NCI-H82 (cell line): ENCODE data around the gene MTG2.
A peak's percentile ranks its signal among the peaks of the same experiment; 100 is the strongest.

Source experiments
- DNase-seq: peaks from one replicate; lab custom pipeline; 2025; lab: John Stamatoyannopoulos, UW

Gene MTG2, protein sequence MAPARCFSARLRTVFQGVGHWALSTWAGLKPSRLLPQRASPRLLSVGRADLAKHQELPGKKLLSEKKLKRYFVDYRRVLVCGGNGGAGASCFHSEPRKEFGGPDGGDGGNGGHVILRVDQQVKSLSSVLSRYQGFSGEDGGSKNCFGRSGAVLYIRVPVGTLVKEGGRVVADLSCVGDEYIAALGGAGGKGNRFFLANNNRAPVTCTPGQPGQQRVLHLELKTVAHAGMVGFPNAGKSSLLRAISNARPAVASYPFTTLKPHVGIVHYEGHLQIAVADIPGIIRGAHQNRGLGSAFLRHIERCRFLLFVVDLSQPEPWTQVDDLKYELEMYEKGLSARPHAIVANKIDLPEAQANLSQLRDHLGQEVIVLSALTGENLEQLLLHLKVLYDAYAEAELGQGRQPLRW

DNA sequence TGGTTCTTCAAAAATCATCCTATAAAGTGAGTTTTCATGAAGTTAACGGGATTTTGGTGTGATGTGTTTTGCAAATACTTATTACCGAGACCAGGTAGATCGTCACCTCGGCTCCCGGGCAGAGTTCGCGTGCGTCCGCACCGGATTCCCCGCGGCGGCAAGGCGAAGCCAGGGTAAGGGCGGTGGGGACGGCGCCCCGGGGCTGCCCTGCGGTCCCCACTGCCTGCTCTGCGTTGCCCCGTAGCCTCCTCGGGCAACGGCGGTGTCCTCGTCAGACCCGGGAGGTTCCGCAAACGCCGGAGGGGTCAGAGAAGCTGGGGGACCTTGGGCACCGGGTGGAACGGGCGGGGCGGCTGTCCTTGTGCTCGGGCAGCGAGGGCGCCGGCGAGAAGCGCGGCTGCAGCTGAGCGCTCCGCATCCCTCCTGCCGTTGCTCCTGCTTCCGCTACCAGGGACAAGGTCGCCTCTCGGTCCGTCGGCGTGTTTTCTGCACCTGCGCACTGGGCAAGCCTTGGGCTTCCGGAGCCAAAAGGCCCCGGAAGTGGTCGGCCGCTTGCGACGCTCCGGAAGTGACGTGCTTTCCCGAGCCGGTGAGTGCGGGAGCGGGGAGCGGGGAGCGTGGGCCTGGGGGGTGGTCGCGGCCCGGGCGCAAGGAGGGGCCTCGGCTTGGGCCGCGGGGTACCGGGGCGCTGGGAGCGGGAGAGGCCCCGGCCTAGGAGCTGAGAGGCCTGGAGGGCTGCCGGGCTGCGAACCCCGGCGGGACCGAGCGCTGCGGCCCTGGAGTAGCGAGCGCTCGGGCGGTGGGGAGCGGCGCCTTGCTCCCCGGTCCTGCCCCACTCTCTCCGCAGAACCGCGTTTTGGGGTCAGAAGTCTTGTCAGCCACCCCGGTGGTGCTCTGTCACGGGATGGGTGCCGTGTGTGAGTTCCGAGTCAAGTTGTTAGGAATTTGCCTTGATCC is at the start of gene MTG2:
TSS of gene MTG2 (plus strand) at position 560 of the 957 bp plus-strand sequence. CDS start 10,393 bp downstream, outside the sequence.
- DNase-seq: peak; percentile 99

GRCh38 chr20:62133051-62133845 is 49.6 kb upstream of the MTG2 start:
- no peak for DNase-seq

- peak; percentile 37 for DNase-seq
Measured at GRCh38 chr20:62133864-62134263, 49.0 kb upstream of the MTG2 start.

GRCh38 chr20:62134735-62135231 is 48.0 kb upstream of the MTG2 start:
- DNase-seq: no peak

DNA sequence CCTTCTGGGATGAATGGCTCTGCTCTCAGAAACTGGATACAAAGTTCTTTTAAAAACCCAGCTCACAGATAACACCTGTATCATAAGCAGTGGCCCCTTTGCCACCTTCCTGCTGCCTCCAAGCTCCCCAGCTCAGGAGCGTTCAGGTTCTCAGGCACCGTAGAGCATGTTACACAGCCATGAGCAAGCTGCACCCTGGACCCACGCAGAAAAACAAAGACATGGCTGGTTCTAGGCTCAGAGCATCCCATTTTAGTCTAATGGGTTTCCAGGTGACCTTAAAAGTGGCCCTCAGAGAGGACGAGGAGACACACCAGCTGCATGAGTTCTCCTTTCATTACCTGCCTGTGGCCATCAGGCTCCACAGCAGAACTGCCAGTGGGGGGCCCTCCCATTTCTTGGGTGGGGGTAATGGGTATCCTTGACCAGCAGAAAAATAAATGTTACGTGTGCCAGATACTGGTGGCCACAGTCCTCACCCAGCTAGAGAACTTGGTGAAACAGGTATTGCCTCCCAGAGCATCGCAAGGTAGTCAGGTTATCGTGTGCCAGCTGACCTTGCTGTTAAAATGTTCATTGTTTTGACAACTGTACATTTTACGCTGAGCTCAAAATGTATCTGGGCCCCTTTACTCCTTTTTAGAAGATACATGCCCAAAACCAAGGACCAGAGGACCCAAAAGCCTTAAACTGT is 47.1 kb upstream of the MTG2 start:
- no peak for DNase-seq

DNA sequence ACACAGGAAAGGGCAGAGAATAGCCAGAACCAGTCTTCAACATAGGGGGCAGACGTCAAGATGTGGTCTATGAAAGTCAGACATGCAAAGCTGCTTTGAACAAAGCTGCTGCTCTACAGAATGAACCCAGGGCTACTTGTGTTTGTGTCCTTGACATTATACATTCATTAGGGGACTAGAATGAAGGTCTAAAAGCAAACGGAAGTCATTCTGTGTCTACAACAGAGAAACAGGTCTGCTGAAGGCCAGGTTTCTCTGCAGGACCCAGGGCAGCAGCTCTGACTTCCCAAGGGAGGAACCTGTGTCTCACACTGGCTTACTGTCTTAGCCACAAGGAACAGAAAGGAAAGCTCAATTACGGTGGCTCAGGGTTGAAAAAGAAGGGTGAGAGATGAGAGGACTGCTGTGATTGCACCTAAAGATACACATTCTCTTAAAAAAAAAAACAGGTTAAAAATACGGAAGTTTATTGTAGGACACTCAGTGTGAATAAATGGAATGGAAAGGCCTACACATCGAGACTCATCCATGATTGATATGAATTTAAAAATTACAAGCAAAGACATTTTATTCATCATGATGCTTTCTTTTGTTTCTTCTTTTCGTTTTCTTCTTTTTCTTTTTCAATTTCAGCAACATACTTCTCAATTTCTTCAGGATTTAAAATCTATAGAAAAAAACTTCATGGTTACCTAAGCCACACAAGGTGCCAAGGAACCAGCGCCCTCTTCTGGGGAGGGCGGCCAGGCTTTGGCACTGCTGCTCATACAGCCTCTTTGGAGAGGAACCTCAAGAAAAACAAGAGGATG is 46.3 kb upstream of the MTG2 start:
- peak; percentile 78 for DNase-seq

- no peak for DNase-seq
Measured at GRCh38 chr20:62137092-62137384, 45.8 kb upstream of the MTG2 start.

- no peak for DNase-seq
Measured at GRCh38 chr20:62137478-62138203, 45.2 kb upstream of the MTG2 start.

DNA sequence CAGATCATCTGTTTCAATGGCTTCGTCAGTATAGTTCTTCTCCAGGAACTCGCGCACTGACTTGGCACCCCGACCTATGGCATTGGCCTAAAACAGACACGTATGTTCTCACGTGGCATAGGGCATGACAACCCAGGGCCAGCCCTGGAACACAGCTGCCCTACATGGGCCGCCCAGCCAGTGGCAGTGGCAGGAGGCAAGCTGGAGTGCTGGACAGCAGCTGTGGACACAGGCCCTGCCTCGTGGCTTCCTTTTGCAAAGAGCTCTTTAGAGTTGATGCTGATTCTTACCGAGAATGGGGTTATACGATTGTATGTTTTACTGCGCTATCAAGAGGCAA is 44.7 kb upstream of the MTG2 start:
- no peak for DNase-seq

GRCh38 chr20:62138912-62139311 is 43.9 kb upstream of the MTG2 start:
- no peak for DNase-seq

GRCh38 chr20:62139636-62140035 is 43.2 kb upstream of the MTG2 start:
- DNase-seq: no peak

DNA sequence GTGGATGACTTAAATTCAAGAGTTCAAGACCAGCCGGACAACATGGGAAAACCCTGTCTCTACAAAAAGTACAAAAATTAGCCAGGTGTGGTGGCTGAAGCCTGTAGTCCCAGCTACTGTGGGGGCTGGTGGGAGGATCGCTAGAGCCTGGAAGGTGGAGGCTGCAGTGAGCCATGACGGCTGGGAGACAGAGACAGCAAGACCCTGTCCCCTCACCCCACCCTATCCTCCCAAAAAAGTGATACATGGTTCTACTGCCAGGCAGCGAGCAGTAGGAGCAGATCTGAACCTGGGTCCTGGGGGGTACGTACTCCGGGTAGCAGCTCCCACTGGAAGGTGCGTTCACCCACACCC is 41.8 kb upstream of the MTG2 start:
- no peak for DNase-seq

GRCh38 chr20:62141397-62142251 is 41.2 kb upstream of the MTG2 start:
- peak; percentile 52 for DNase-seq

DNA sequence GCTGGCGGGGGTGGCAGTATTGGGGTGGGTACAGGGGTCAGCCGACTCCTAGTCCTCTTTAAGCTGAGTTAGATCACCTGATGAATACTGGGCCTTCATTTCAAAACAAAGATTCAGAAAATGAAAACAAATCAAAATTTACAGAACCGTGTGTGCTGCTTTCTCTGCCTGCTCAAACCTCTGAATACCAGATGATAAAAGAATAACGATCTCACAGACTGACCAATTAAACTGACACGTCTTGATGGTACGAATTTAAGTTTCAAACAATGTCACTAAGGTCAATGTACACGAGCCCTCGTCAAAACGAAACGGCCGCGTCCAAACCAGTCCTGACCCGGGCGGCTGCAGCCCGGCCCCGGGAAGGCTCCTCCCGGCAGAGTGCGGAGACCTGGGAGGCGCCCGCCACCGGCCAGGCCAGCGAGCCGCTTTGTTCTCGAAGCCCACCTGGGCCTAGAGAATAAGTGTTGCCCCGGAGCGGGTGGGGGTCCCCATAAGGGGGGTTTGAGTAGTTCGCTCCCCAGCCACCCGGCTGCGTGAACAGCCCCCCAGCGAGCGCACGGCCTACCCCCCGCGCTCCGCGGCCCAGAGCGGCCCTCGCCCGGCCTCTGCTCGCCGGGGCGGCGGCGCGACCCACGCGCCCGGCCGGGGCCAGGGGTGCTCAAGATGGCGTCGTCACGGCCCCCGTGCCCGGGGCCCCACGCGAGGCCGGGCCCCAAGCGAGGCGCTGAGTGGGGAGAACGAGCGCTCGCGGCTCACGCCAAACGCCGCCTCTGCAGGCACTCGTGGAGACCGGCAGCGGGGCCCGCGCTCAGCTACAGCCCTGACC is 40.4 kb upstream of the MTG2 start:
- no peak for DNase-seq

DNA sequence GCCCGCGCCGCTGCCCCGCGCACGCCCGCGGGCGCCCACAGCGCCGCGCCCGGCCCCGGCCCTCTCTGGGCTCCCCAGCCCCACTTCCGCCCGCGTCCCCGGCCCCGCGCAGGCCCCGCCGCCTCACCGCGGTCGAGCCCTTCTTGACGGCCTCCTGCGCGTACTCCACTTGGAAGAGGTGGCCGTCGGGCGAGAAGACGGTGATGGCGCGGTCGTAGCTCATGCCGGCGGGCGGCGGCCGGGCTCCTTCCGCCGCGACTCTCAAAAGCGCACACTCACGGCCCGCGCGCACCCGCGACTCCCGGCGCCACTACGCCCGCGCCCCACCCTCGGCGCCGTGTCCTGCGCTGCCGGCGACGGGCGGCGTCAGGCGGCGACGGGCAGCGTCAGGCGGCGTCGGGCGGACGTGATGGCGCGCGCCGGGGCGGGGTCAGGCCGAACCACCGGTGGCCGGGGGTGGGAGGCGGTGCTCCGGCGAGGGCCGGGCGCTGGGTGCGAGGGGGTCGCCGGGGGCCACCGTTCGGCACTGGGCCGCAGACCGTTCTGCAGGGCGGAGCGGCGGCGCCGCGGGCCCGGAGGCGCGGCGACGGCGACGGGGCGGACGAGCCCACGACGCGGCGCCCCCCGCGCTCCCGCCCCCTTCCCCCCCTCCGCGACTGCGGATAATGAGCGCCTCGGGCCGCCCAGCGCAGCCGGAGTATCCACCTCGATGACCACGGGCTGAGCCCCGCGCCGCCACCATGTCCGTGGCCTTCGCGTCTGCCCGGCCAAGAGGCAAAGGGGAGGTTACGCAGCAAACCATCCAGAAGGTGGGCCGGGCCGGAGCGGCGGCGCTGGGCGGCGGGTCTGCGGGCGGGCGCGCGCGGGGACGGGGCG is 39.5 kb upstream of the MTG2 start, which contains the start of the genes PSMA7 and SS18L1:
TSS of gene PSMA7 (minus strand) at position 314 of the 876 bp plus-strand sequence. CDS start at position 223, 91 bp downstream.
TSS of gene SS18L1 (plus strand) at position 689 of the 876 bp plus-strand sequence. CDS start at position 741, 52 bp downstream.
- DNase-seq: peak; percentile 92

- DNase-seq: peak; percentile 63
Measured at GRCh38 chr20:62143957-62144825, 38.6 kb upstream of the MTG2 start.
